RWPE2 (cell line): ENCODE measurements around the gene DUSP22.

Experiments used
- ATAC-seq: fragments of 200-7000 bp; cut with Tn5 transposase; 3 replicates; pipeline ENCODE4 v1.9.1; 2021; ENCODE audit warnings: low read depth
- DNase-seq: peaks from one replicate; pipeline ENCODE4 v3.0.0-alpha.2; 2020; ENCODE audit warnings: low spot score
- H3K27ac ChIP-seq: fragments of 450-650 bp; 2 replicates; pipeline ENCODE4 v1.5.1; 2017; ENCODE audit warnings: mild to moderate bottlenecking; ENCODE audit not compliant: poor library complexity, severe bottlenecking
- H3K27me3 ChIP-seq: fragments of 250-450 bp; sonication (Bioruptor Pico); 2 replicates; pipeline ENCODE4 v1.5.1; 2021; ENCODE audit warnings: mild to moderate bottlenecking, moderate library complexity; ENCODE audit not compliant: insufficient read depth, poor library complexity, severe bottlenecking
- H3K36me3 ChIP-seq: fragments of 250-450 bp; sonication (Bioruptor Pico); 2 replicates; pipeline ENCODE4 v1.5.1; 2020; ENCODE audit warnings: low read depth, mild to moderate bottlenecking, moderate library complexity
- H3K4me1 ChIP-seq: fragments of 250-450 bp; sonication (Bioruptor Pico); 2 replicates; pipeline ENCODE4 v1.5.1; 2021; ENCODE audit warnings: mild to moderate bottlenecking, moderate library complexity; ENCODE audit not compliant: insufficient read depth, poor library complexity, severe bottlenecking
- H3K4me3 ChIP-seq: fragments of 250-450 bp; sonication (Bioruptor Pico); 2 replicates; pipeline ENCODE4 v1.5.1; 2021; ENCODE audit warnings: mild to moderate bottlenecking, moderate library complexity; ENCODE audit not compliant: severe bottlenecking
- H3K9me3 ChIP-seq: fragments of 250-450 bp; sonication (Bioruptor Pico); 2 replicates; pipeline ENCODE4 v1.5.1; 2021; ENCODE audit warnings: mild to moderate bottlenecking, moderate library complexity; ENCODE audit not compliant: severe bottlenecking
- CTCF ChIP-seq: fragments of 450-650 bp; IDR thresholded peaks from one replicate; pipeline ENCODE4 v1.5.1; 2017; ENCODE audit warnings: mild to moderate bottlenecking, moderate library complexity; ENCODE audit not compliant: poor library complexity, severe bottlenecking

Gene DUSP22

GRCh38 chr6:315226-315625, 22.9 kb downstream of the DUSP22 start:
- ATAC-seq (no peak), DNase-seq (no peak)
- Histone ChIP-seq H3K27ac (no peak overlapping the region), H3K4me3 (no peak overlapping the region), H3K4me1 (no peaks in the 10 kb centered on the region), H3K36me3 (no peaks in the 10 kb centered on the region), H3K9me3 (peaks cover 3% of the 10 kb centered on the region), H3K27me3 (no peaks in the 10 kb centered on the region)
- no peak for TF ChIP-seq CTCF

DNA sequence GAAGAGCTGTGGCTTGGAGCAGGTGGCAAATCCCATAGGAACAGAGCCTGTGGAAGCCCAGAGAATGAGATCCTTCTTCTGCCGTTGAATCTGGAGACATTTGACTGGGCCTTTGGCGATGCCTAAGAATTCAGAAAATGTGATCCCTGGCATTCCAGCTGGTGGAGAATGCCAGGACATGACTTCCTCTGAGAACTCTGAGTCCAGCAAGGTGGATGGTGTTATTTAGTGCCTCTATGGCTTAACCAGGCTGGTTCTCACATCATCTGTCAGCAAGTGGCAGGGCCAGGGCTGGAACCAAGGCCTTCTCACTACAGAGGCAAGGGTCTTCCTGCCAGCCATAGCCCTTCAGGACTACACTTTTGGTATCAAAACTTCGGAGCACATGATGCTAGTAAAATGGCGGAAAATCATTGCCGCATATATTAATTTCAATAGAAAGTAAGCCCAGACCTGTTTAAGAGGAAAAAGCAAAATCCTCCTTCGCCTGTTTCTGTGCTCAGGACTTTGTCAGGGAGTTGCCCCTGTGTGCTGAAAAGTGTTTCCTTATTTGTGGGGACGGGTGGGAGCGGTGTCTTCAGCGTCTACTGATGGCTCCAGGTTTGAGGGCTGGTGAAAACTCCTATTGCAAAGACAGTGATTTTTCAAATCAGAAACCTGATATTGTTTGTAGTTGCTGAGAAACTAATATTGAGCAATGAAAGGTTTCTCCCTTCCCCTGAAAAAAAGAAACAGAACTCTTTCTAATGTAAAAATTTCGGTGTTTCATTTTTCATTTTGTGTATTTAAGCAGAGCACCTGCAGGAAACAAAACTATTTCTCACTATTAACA, 23.9 kb downstream of the DUSP22 start:
- H3K9me3 ChIP-seq = peaks cover 3% of the 10 kb centered on the region
- no peak overlapping the region for H3K4me3 ChIP-seq
- ATAC-seq (no peak), DNase-seq (no peak)
- no peaks in the 10 kb centered on the region for H3K36me3 ChIP-seq
- no peak for TF ChIP-seq CTCF
- no peaks in the 10 kb centered on the region for H3K27me3 ChIP-seq
- H3K27ac ChIP-seq = no peak overlapping the region
- H3K4me1 ChIP-seq = no peaks in the 10 kb centered on the region

GRCh38 chr6:316753-317038, 24.4 kb downstream of the DUSP22 start:
- ATAC-seq = no peak
- peaks cover 3% of the 10 kb centered on the region for H3K9me3 ChIP-seq
- no peak for TF ChIP-seq CTCF

DNA sequence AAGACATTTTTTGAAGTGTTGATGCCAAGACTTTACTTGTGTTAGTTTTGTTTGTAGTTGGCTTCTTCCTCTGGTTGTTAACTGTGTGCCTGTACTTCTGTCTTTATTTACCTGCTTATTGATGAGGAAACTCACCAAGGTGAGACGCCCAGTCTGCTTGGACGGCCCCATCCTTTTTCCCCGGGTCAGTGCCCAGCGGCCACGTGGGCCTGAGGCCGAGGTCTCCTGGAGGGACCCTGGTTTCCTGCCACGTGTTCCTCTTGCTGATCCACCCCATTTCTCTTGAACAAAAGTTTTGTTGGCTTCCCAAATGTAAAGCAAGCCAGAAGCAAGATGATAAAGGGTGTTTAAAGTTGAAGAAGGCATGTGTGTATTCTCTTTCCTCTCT, 24.8 kb downstream of the DUSP22 start:
- DNase-seq = no peak
- no peak overlapping the region for H3K4me3 ChIP-seq
- H3K27me3 ChIP-seq = no peaks in the 10 kb centered on the region
- no peak for TF ChIP-seq CTCF
- ATAC-seq = no peak
- H3K9me3 ChIP-seq = peaks cover 3% of the 10 kb centered on the region
- no peaks in the 10 kb centered on the region for H3K4me1 ChIP-seq
- no peak overlapping the region for H3K27ac ChIP-seq
- H3K36me3 ChIP-seq = no peaks in the 10 kb centered on the region

More at GRCh38 chr6:316753-317038, 24.4 kb downstream of the DUSP22 start:
- Histone ChIP-seq H3K4me1 (no peaks in the 10 kb centered on the region), H3K4me3 (no peak overlapping the region), H3K36me3 (no peaks in the 10 kb centered on the region), H3K27me3 (no peaks in the 10 kb centered on the region), H3K27ac (no peak overlapping the region)
- no peak for DNase-seq

DNA sequence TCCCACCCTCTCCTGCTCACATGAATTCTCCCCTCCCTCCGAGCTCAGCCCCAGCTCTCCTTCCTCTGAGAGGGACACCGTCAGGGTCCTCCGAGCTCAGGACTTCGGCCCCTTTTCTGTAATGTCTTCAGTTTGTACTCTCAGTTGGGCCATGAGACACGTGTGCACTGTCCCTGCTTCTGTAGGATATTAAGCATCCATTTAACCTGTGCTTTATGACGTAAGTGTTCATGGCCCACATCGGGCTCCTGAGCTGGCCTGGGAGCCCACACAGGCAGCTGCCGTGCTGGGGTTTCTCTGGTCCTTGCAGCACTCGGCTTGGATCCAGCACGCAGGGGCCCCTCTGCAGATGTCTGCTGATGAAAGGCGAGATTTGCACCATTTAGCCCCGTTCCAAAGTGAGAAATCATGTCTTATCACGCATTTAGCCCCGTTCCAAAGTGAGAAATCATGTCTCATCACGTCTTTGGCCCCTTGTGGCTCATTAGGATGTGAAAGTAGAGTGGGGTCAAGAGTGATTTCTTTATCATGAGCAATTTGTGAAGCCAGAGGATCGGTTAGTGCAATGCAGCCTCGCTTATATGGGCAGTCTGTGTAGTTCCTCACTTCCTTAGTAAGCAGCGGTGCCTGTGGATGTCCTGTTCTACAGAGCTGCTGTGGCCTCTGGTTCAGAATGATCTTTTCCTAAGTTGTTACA, 25.3 kb downstream of the DUSP22 start:
- no peak for TF ChIP-seq CTCF

More for the DNA sequence above, 25.3 kb downstream of the DUSP22 start:
- no peak overlapping the region for H3K27ac ChIP-seq
- no peaks in the 10 kb centered on the region for H3K27me3 ChIP-seq
- no peaks in the 10 kb centered on the region for H3K36me3 ChIP-seq
- ATAC-seq = no peak
- H3K9me3 ChIP-seq = peaks cover 3% of the 10 kb centered on the region
- H3K4me3 ChIP-seq = no peak overlapping the region
- no peaks in the 10 kb centered on the region for H3K4me1 ChIP-seq
- no peak for DNase-seq
